Cortex of kidney (tissue), 1 donor: ENCODE data around the gene PLXNA4.

Experiments used
- DNase-seq: peaks from one replicate; lab custom pipeline; 2025; lab: John Stamatoyannopoulos, UW

Gene PLXNA4

DNA sequence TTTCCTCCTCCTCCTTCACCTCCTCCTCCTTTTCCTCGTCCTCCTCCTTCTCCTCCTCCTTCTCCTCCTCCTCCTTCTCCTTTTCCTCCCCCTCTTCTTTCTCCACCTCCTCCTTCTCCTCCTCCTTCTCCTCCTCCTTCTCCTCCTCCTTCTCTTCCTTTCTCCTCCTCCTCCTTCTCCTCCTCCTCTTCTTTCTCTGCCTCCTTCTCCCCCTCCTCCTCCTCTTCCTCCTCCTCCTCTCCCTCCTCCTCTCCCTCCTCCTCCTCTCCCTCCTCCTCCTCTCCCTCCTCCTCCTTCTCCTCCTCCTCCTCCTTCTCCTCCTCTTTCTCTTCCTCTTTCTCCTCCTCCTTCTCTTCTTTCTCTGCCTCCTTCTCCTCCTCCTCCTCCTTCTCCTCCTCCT lies 13.6 kb downstream of the PLXNA4 start:
- no peak for DNase-seq

- DNase-seq = no peak
Measured at GRCh38 chr7:132561763-132562162, 14.5 kb downstream of the PLXNA4 start.

GRCh38 chr7:132560825-132561529 lies 15.3 kb downstream of the PLXNA4 start:
- DNase-seq = no peak

DNA sequence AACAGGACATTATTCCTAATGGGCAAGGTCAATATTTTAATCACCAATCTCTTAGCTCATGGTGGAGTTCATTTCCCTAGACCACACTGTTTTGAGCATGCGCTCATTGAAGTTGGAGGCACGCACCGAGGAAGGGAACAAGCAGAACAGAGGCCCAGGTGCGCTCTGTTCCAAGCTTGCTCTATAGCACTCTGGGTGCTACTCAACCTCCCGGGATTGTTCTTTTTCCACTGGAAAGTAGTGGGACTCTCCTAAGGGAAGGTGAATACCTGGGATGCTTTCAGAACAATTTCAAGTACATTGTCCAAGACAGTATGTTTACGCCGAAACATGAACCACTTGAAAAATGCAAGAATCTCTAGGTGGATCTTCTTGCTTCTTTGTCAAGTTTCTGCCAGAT lies 16.2 kb downstream of the PLXNA4 start:
- no peak for DNase-seq

DNA sequence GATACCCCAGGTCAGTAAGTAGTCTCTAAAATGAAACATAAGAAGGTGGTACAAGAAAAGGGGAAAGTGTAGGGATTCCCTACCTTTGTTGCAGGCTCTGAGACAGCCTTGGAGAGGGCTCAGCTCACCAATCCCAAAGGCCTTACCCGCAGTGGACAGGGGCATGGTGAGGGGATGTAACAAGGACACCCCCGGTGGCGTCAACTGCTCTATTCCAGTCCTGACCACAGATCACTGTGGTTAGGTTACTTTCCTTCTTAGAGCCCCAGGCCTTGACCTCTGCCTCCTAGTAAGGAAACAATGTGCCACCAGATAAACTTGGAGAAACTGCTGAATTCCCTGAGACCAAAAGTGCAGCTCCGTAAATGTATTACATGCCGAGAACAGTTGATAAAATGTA lies 17.5 kb downstream of the PLXNA4 start:
- DNase-seq = no peak

GRCh38 chr7:132557489-132558044 lies 18.7 kb downstream of the PLXNA4 start:
- no peak for DNase-seq

- DNase-seq = no peak
Measured at GRCh38 chr7:132554446-132554845, 21.8 kb downstream of the PLXNA4 start.

DNA sequence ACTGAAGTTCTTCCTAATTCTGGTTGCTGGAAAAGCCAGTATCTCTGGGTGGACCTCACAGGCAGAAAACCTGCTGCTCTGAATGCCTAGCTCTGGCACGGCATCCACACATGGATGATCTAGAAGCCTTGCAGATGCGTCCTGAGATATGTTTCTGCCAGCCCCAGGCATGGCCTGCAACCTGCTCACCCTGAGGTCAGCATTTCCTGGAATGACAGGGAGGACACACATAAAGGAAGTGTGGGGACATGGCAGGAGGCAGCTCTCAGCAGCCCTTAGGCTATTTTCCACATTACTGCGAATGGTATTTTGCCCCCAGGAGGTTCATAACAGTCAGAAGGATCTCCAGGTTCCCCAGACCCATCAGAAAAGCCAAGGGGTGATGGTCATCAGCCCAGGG lies 23.2 kb downstream of the PLXNA4 start:
- no peak for DNase-seq

GRCh38 chr7:132551886-132552285 lies 24.4 kb downstream of the PLXNA4 start:
- no peak for DNase-seq

DNA sequence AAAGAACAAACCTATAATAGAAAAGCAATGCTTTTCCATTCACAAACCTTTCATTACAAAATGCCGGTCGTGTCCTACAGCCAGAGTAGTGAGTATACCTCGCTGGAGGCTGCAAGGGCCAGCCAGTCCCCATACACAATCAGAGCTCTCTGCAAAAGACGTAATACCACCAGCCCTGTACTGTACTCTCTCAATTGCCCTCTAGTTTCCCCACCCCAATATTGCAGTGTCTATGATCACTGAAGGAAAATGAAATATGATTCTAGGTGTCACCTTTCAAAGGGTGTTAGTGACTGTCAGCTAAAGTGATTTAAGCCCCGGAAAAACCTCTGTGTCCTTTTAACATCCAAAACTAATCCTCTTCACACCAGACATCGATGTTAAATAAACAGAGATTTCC lies 24.8 kb downstream of the PLXNA4 start:
- no peak for DNase-seq

DNA sequence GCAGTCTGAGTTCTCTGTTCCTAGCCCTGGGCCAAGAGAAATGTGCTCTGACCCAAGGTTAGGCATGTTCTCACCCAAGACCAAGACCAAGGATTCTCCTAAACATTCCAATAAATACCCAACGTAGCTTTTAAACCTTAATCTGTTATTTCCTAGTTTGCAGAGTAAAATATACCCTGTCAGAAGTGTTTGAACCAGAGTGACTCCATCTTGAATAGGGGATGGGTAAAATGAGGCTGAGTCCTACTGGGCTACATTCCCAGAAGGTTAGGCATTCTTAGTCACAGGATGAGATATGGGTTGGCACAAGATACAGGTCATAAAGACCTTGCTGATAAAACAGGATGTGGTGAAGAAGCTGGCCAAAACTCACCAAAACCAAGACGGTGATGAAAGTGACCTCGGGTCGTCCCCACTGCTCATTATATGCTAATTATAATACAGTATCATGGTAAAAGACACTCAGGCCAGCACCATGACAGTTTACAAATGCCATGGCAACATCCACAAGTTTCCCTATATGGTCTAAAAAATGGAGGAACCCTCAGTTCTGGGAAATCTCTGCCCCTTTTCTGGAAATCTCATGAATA lies 27.7 kb downstream of the PLXNA4 start:
- DNase-seq = no peak

DNA sequence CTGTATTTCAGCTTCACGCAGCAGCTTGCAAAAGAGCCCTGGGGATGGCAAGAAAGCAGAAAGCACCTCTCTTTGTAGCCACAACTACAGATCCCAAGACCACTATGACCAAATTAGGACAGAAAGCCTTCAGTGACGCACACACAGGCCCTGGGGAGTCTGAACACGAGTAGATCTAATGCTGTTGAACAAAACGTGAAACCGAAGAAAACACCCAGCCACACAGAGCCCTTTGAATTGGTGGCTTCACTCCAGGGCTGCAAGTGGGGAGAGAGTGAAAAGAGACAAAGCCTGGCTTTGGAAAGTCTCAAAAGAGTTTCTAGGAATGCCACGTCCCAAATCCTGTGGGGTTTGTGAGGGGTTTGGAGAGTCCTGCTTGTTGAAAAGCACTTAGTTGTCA lies 28.4 kb downstream of the PLXNA4 start:
- no peak for DNase-seq

DNA sequence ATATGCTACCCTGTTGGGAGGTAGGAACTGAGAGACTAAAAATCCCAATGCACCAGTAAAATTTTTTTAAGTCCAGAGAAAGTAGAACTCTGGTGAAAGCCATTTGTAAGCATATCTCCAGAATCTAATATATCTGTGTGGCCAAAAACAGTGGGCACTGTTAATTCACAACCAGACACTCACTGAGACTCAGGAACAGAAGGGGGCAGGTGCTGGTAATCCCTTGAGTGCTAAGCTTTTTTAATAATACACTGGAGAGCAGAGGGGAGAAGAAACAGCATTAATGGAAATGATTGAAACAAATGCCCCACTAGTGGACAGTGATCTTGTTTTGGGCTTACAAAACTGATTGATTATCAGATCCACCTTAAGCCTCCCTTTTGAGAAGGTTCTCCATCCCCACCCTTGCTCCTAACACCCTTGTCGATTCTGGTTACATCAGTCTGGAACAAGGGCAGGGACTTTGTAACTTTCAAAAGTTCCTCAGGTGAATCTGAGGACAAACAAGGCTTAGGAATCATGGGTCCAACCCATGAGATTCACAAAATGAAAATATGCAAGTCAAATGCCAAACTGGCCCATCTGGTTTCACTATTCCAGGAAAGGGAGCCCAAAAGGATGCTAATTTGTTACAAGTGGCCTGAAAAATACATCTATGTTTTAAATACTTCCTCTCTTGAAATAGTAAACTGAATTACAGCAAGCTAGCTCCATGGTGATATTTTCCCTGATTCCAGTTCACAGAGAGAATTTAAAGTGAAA lies 29.7 kb downstream of the PLXNA4 start:
- no peak for DNase-seq

DNA sequence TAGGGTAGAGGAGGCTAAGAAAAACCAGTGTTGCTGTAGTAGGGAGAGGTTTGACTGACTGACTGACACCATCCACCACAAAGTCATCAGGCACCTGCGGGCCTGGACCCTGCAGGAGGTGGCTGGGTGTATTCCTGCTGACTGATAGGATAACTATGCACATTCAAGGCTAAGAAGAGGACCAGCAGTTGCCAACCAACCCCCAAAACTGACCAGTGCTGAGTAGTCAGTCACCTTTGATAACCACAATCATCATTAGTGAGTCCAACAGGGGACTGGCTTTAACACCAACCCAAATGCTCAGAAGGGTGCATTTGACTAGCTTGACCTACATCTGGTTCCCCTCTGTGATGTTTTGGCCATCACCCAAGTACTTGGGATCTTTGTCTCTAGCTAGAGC lies 30.5 kb downstream of the PLXNA4 start:
- no peak for DNase-seq

DNA sequence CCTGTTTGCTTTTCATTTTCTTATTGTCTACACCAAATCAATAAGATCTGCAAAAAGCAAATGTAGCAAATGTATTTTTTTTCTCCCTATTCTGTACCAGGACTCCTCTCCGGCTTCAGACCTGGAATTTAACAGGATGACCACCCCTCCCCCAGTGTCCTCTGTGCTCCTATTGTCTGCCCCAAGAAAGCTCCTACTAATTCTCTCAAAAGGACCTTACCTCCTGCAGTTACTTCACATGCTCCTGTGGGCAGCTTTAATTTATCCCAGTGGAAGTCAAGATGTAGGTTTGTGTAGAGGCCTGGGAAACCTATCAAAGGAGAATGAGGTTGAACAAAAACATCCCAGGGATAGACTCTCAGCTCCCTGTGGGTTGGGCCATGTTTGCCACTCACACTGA lies 31.3 kb downstream of the PLXNA4 start:
- no peak for DNase-seq

DNA sequence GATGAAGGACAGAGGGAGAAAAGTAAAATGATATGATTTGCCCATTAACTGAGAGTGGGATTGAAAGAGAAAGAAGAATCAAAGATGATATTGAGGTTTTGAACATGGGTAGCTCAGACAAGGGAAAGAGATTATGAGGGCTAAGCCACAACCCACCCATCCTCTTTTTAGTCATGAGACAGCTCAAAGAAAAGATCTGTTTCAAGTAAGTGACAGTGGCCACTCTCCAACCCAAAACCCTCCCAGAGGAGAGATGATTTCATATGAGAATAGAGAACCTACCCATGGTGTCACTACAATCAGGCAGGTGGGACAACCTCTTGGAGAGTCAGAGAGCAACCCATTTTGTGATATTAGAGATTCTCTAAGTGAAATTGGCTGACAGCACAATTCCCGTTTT lies 32.2 kb downstream of the PLXNA4 start:
- DNase-seq = no peak

DNA sequence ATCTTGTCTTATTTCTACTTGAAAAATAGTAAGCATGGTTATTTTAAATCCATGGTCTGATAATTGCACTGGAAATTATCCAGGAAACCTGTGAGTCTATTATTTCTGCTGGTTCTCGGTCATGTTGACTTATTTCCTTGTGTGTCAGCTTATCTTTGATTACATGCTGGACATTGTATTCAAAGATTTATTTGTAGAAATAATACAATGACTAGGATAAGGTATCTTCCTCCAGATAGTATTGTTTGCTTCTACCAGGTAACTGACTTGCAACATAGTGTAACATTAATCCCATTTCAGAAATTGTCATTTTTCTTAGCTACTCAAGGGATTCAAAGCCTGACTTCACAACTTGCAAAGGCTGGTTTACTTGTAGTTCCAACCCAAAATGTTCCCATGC lies 33.4 kb downstream of the PLXNA4 start:
- no peak for DNase-seq

DNA sequence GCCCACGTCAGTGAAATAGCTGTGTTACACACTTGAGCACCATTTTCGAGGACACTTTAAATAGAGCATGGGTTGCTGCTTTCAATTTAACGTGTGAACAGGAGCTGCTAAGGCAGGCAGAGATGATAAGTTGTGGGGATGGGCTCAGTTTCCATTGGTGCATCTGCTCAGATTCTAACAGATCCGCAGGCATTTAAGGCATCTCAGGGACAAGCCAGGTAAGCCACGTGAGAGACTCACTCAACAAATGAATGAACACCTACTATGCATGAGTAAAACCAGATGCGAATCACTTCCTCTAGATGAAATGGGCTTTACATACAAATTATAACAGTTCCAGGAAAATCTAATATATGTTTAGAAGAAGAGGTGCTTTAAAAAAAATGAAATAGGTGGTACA lies 34.6 kb downstream of the PLXNA4 start:
- DNase-seq = no peak

GRCh38 chr7:132537456-132538145 lies 38.7 kb downstream of the PLXNA4 start:
- no peak for DNase-seq

DNA sequence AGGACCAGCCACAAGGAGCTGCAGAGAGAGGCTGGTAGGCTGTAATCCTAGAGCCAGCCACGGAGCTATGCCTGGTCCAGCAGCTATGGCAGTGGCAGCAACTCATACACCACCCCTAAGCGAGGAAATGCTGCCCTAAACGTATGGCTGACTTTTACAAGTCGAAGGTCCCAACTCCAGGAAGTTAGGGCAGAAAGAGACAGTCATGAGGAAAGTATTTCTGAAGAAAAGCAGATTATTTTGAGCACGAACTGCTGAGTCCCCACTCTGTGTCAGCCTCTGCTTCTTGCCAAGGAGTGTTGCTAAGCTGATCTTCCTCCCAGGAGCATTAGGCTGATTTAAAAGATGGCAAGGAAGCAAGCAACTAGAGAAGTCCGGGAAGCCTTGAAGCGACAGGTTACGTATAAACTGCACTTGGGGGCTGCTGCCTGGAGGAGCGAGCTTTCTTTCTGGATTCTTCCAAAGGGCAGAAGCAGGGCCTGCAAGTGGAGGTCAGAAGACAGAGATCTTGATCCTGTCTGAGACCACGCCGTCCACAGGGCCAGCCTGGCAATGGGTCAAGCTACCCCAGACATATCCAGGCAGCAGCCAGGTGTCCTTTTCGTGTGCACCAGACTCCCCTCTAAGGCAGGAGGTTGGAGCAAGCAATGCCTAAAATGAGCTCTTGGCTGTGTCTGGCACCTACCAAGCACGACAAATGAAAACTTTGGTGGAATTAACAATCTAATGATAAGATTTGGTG lies 39.4 kb downstream of the PLXNA4 start:
- no peak for DNase-seq

- no peak for DNase-seq
Measured at GRCh38 chr7:132533916-132534315, 42.4 kb downstream of the PLXNA4 start.

- DNase-seq = no peak
Measured at GRCh38 chr7:132532281-132532680, 44.0 kb downstream of the PLXNA4 start.
